Dedifferentiated amniotic fluid mesenchymal stem cell (primary cell): ENCODE data around the gene NBAS.

Experiments
- DNase-seq: peaks from one replicate; pipeline ENCODE4 v3.0.0-alpha.2; 2016; ENCODE audit errors: extremely low spot score

NBAS gene

DNA sequence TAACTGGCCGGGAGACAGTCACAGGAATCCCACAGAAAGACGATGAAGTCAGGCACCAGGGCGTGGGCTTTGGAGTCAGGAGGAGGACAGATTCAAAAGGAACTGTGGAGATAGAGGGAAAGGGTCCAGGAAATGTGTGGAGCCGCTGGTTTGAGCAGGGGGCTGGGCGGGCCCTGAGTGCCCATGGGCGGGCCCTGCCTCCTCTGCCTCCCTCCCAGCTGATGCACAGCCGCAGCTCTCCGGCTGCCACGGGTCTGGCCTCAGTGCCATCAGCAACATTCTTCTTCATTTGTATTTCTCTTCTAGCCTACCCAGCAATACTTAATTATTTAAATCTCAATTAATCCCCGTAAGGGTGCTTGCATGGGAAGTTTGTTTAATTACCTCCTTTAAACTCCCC is 432.3 kb downstream of the NBAS start:
- no peak for DNase-seq

DNA sequence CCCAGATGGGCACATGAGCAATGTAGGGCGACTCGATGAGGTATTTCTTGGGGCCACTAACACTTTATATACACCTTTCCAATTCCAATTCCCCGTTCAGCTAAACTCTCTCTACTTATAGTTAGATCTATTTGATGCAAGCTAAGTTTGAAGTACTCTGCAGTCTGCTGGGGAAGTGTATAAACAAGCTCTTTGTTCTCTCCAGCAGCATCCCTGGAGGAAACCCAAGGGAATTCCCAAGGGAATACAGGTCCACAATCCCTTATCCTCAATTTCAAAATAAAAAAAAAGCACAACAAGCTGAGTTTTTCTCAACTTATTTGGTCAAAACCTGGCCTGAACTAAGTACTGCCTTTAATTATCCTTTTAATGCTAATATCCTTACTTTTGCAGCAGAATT is 433.3 kb downstream of the NBAS start:
- no peak for DNase-seq

DNA sequence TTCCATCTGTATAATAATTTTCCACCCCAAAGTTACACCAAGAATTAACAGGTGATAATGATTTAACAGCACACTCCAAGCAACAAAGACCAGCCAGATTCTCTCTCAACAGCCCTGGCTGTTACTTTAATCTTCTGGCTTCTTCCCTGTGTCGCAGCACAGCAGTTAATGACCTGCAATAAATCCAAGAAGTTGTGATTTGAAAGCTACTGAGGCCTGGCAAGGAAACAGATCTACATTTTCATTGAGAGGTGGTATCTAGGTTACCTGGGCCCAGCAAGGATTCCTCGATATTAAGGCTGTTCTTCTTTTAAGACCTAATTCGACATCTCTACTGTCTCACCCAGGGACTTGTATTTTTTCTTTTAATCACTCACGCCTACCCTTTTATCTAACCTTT is 433.8 kb downstream of the NBAS start:
- DNase-seq: no peak

DNA sequence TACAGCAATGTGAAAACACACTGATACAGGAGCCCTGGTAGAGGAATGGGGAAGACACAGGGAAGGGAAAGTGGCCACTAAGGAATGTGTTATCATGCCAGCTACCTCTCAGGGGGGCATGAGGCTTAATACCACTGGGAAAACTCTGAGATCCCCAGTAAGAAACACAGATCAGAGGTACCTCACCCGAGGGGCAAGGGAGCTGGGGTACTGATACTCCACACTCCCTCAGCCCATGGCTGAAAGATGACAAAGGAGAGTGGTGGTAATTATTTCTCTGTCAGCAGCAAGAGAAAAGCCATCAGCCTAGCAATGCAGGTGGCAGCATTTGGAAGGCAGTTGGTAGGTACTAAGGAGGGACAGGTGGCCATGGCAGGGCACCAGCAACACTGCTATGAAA is 434.8 kb downstream of the NBAS start:
- no peak for DNase-seq

DNA sequence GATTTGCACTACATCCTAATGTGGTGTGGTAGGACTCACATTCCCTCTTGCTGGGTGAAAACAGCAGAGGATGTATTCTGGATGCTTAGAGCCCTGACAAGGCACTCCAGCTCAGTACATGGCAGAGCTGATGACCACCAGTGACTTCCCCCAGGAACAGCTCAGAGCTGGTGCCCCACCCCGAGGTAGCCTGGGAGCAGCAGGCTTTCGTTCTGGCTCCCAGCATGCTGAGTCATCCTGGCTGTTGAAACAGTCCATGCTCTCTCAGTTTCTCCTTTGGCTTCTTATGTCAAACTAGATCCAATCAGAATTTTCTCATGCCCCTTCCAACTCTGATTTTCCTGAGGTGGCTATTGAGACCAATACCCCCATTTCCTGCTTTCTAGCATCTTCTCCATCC is 438.2 kb downstream of the NBAS start:
- no peak for DNase-seq

DNA sequence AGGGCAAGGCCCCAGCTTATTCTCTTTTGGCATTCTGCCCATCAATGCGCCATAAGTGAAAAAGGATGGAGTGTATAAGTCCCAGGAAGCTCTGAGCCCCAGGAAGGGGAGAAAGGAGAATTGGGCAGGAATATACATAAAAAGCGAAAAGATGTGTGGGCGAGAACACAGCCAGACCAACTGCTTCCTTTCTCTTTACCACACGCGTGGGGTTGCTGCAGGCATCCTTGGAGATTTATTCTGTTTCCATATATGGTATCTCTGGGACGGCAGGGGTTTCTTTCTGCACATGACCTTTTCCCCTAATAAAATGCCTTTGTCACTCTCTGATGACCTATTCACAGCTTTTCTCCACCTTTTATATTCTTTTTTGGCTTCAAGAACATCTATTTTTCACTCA is 440.5 kb downstream of the NBAS start:
- DNase-seq: no peak

GRCh38 chr2:15119722-15120175 is 441.4 kb downstream of the NBAS start:
- no peak for DNase-seq

DNA sequence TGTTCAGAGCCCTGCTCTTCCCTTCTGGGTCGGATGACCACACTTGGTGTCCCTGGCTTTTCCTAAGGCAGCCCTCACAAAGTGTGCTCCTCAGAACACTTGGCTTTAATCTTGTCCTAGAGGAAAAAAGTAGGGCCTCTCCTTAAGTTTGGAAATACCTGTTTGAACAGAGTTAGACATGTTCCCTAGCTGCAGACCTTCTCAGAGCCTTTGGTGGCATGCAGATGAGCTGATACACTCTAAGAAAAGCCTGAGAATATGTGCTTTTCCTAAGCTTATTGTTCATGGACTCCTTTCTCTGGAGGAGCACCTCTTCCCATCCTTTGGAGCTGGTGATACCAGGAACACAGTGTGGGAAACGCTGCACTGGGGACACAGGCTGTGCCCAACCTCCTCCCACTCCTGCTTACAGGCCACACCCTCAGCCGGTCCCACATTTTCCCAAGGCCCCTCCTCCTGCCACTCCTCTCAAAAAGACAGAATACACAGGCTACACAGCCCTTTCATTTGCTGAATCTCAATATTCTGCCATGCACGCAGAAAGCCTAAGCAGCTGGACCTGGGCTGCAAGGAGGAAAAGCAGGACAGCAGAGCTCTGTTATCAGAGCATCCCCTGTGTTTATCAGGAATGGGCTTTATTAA is 443.6 kb downstream of the NBAS start:
- no peak for DNase-seq
